OCI-LY1 (cell line): ENCODE data around the gene PPP1CA.
A peak's percentile ranks its signal among the peaks of the same experiment; 100 is the strongest.

Experiments used
- H2AFZ ChIP-seq: fragments of 200-600 bp; sonication (generic), shearing (Covaris generic); 2 replicates; pipeline ENCODE4 v1.6.0; 2014; ENCODE audit warnings: antibody characterized with exemption, mild to moderate bottlenecking, low read length
- H3F3A ChIP-seq: fragments of 200-600 bp; sonication (generic), shearing (Covaris generic); 2 replicates; pipeline ENCODE4 v1.6.0; 2014; ENCODE audit warnings: mild to moderate bottlenecking, antibody characterized with exemption, low read length, moderate library complexity; ENCODE audit not compliant: insufficient read depth
- H3K27ac ChIP-seq: fragments of 200-600 bp; sonication (generic); 2 replicates; pipeline ENCODE4 v1.5.1; 2014; ENCODE audit warnings: low read length, mixed run types, mild to moderate bottlenecking, low read depth; ENCODE audit not compliant: poor library complexity, severe bottlenecking
- H3K27me3 ChIP-seq: fragments of 200-600 bp; sonication (generic); 2 replicates; pipeline ENCODE4 v1.6.0; 2014; ENCODE audit warnings: antibody characterized with exemption, mild to moderate bottlenecking, low read length, moderate library complexity; ENCODE audit not compliant: insufficient read depth
- H3K36me3 ChIP-seq: fragments of 200-600 bp; sonication (generic); 2 replicates; pipeline ENCODE4 v1.6.1; 2014; ENCODE audit warnings: mild to moderate bottlenecking, antibody characterized with exemption, low read length, moderate library complexity, mixed read lengths; ENCODE audit not compliant: insufficient read depth
- H3K4me1 ChIP-seq: fragments of 200-600 bp; sonication (generic); 2 replicates; pipeline ENCODE4 v1.5.1; 2014; ENCODE audit warnings: mild to moderate bottlenecking, low read length, moderate library complexity; ENCODE audit not compliant: insufficient read depth, severe bottlenecking
- H3K4me2 ChIP-seq: fragments of 200-600 bp; sonication (generic), shearing (Covaris generic); 2 replicates; pipeline ENCODE4 v1.6.1; 2014; ENCODE audit warnings: low read length
- H3K4me3 ChIP-seq: fragments of 200-600 bp; sonication (generic); 2 replicates; pipeline ENCODE4 v1.5.1; 2014; ENCODE audit warnings: low read length, low read depth, mild to moderate bottlenecking, mixed read lengths; ENCODE audit not compliant: poor library complexity, severe bottlenecking
- H3K79me2 ChIP-seq: fragments of 200-600 bp; shearing (Covaris generic); 2 replicates; pipeline ENCODE4 v1.6.1; 2016; ENCODE audit warnings: mixed run types, low read length, mixed read lengths; ENCODE audit not compliant: insufficient read depth
- H3K9ac ChIP-seq: fragments of 200-600 bp; sonication (generic), shearing (Covaris generic); 2 replicates; pipeline ENCODE4 v1.6.1; 2014; ENCODE audit warnings: mild to moderate bottlenecking, low read length, mixed read lengths
- H3K9me2 ChIP-seq: fragments of 200-600 bp; sonication (generic), shearing (Covaris generic); 2 replicates; pipeline ENCODE4 v1.6.1; 2014; ENCODE audit warnings: low read depth, mild to moderate bottlenecking, low read length, mixed read lengths
- H3K9me3 ChIP-seq: fragments of 200-600 bp; shearing (Covaris generic); 2 replicates; pipeline ENCODE4 v1.6.1; 2014; ENCODE audit warnings: low read length, mixed read lengths
- H4K20me1 ChIP-seq: fragments of 200-600 bp; sonication (generic), shearing (Covaris generic); 2 replicates; pipeline ENCODE4 v1.6.0; 2016; ENCODE audit warnings: mild to moderate bottlenecking, low read length; ENCODE audit not compliant: insufficient read depth
- CTCF ChIP-seq: fragments of 200-600 bp; sonication (generic), shearing (Covaris generic); IDR thresholded peaks from 2 replicates; pipeline ENCODE4 v1.5.1; 2017; ENCODE audit warnings: mild to moderate bottlenecking, antibody characterized with exemption, low read length, moderate library complexity, mixed read lengths
- EZH2 ChIP-seq: fragments of 200-600 bp; sonication (generic), shearing (Covaris generic); IDR thresholded peaks from 2 replicates; pipeline ENCODE4 v1.8.0; 2017; ENCODE audit warnings: borderline replicate concordance, mixed run types, mild to moderate bottlenecking, antibody characterized with exemption, low read length, moderate library complexity, mixed read lengths

PPP1CA gene

GRCh38 chr11:67353317-67354074 is 48.2 kb downstream of the PPP1CA start, which contains the start of gene POLD4:
Gene POLD4 (minus strand): TSS chr11:67353546. CDS start chr11:67353399, 147 bp downstream.
- H3K4me1 ChIP-seq, result peaks cover 64% of the 10 kb centered on the region
- H3K9me2 ChIP-seq, result no peaks in the 10 kb centered on the region
- H3K4me2 ChIP-seq, result peak within 1 kb of the TSS; percentile 91
- H3F3A ChIP-seq, result no peaks in the 10 kb centered on the region
- H3K27ac ChIP-seq, result peak within 1 kb of the TSS; percentile 98
- TF ChIP-seq EZH2 (no peak), CTCF (no peak)
- H3K9ac ChIP-seq, result peak within 1 kb of the TSS; percentile 93
- no peaks in the 10 kb centered on the region for H3K9me3 ChIP-seq
- H4K20me1 ChIP-seq, result no peaks in the 10 kb centered on the region
- peaks cover 8% of the 10 kb centered on the region for H3K36me3 ChIP-seq
- H3K27me3 ChIP-seq, result no peaks in the 10 kb centered on the region
- H3K79me2 ChIP-seq, result no peaks in the 10 kb centered on the region
- H3K4me3 ChIP-seq, result peak within 1 kb of the TSS; percentile 78
- H2AFZ ChIP-seq, result no peak within 1 kb of the TSS

- H3K27ac ChIP-seq, result peak overlapping the region; percentile 98
- peaks cover 64% of the 10 kb centered on the region for H3K4me1 ChIP-seq
- peak overlapping the region; percentile 78 for H3K4me3 ChIP-seq
- H2AFZ ChIP-seq, result no peak overlapping the region
- H3F3A ChIP-seq, result no peaks in the 10 kb centered on the region
- H4K20me1 ChIP-seq, result no peaks in the 10 kb centered on the region
- H3K27me3 ChIP-seq, result no peaks in the 10 kb centered on the region
- H3K79me2 ChIP-seq, result no peaks in the 10 kb centered on the region
- peak overlapping the region; percentile 93 for H3K9ac ChIP-seq
- TF ChIP-seq CTCF, result no peak
- TF ChIP-seq EZH2, result no peak
- H3K4me2 ChIP-seq, result peak overlapping the region; percentile 91
- H3K36me3 ChIP-seq, result peaks cover 8% of the 10 kb centered on the region
- no peaks in the 10 kb centered on the region for H3K9me3 ChIP-seq
- H3K9me2 ChIP-seq, result no peaks in the 10 kb centered on the region
Observed at GRCh38 chr11:67352546-67353316, 48.9 kb downstream of the PPP1CA start.

GRCh38 chr11:67351275-67352005 is 50.2 kb downstream of the PPP1CA start:
- no peaks in the 10 kb centered on the region for H3F3A ChIP-seq
- no peaks in the 10 kb centered on the region for H4K20me1 ChIP-seq
- H3K9me3 ChIP-seq, result no peaks in the 10 kb centered on the region
- H3K27ac ChIP-seq, result peak overlapping the region; percentile 98
- no peaks in the 10 kb centered on the region for H3K27me3 ChIP-seq
- peak overlapping the region; percentile 78 for H3K4me3 ChIP-seq
- peak; percentile 87 for TF ChIP-seq CTCF
- no peak for TF ChIP-seq EZH2
- H3K79me2 ChIP-seq, result no peaks in the 10 kb centered on the region
- H3K9me2 ChIP-seq, result no peaks in the 10 kb centered on the region
- H3K4me1 ChIP-seq, result peaks cover 54% of the 10 kb centered on the region
- peak overlapping the region; percentile 91 for H3K4me2 ChIP-seq
- peak overlapping the region; percentile 93; the same call in 1 of the 2 replicates for H3K9ac ChIP-seq
- no peak overlapping the region for H2AFZ ChIP-seq
- peaks cover 8% of the 10 kb centered on the region for H3K36me3 ChIP-seq
